ENCODE results near the gene SSPN. TPM values are rescaled to one million over a fixed set of nuclear protein-coding genes. Genes with fewer than 3 reads are reported as not detected.

SSPN gene
- total RNA-seq, 1 experiment from 2014 or later = 0.17 TPM

- CTCF ChIA-PET = no interaction called here
- no peak overlapping the region for H3K9ac ChIP-seq (ENCODE audit: low read length)
- H3K9me2 ChIP-seq (ENCODE audit: insufficient read depth) = no peaks in the 10 kb centered on the region
- BruUV-seq (replicated peaks) = no TSS peak
- TF ChIP-seq POLR2AphosphoS5 (IDR thresholded peaks at IDR 0.05; ENCODE audit: low read depth, low read length) = no peak
- no peak for TF ChIP-seq ELF1 (IDR thresholded peaks at IDR 0.05; ENCODE audit: borderline replicate concordance, low read depth)
- no peak for TF ChIP-seq REST (IDR thresholded peaks at IDR 0.05; ENCODE audit: low read depth)
- TF ChIP-seq POLR2A (IDR thresholded peaks at IDR 0.05; ENCODE audit: borderline replicate concordance, extremely low read depth, insufficient read depth, insufficient read length) = no peak
- TF ChIP-seq ZBTB33 (IDR thresholded peaks at IDR 0.05; ENCODE audit: extremely low read depth, insufficient replicate concordance, low read length) = no peak
- TF ChIP-seq RAD21 (IDR thresholded peaks at IDR 0.05; ENCODE audit: low read depth) = no peak
- ATAC-seq (no peak), DNase-seq (ENCODE audit: low read depth, low spot score) (no peak)
- POLR2A ChIA-PET = no interaction called here
- intact Hi-C loops (cut with micrococcal nuclease) = no loop called here
- no peak overlapping the region for H3K27ac ChIP-seq (ENCODE audit: low read depth, low read length)
- H3K4me2 ChIP-seq (ENCODE audit: low read length) = no peak overlapping the region
- no peak overlapping the region for H2AFZ ChIP-seq (ENCODE audit: low read depth, low read length, poor library complexity, severe bottlenecking)
- H3K4me1 ChIP-seq (ENCODE audit: control insufficient read depth in 1 of 2, insufficient read depth in 2 of 2, low read length in 2 of 2) = peaks cover 0 to 6% of the 10 kb centered on the region in 2 experiments; a peak in 1 of 4 replicates
- no peaks in the 10 kb centered on the region for H3K36me3 ChIP-seq (ENCODE audit: control insufficient read depth in 1 of 2, insufficient read depth in 2 of 2, low read length in 2 of 2)
- H3K27me3 ChIP-seq (ENCODE audit: insufficient read depth, low read length) = no peaks in the 10 kb centered on the region
- no peaks in the 10 kb centered on the region for H3K9me3 ChIP-seq (ENCODE audit: control insufficient read depth in 1 of 2, insufficient read depth in 1 of 2, low read depth in 1 of 2, low read length in 2 of 2)
- no peaks in the 10 kb centered on the region for H3K79me2 ChIP-seq (ENCODE audit: insufficient read depth, low read length)
- RAD21 ChIA-PET (ENCODE audit: low non-redundant PET in 1 of 2, low total read pairs in 2 of 2, uncharacterized antibody in 2 of 2, unreplicated experiment in 2 of 2) = no interaction called here
- no peak overlapping the region for H3K4me3 ChIP-seq (replicated peaks in 1 of 2; ENCODE audit: low read depth in 1 of 2, low read length in 2 of 2)
- H4K20me1 ChIP-seq (ENCODE audit: insufficient read depth) = no peaks in the 10 kb centered on the region
Observed at GRCh38 chr12:26188641-26189040, 6.7 kb upstream of the SSPN start.

Data from HCT116 (cell line).